ENCODE data around the gene EDIL3.

GRCh38 chr5:84274585-84275468 is 109.9 kb downstream of the EDIL3 start:
- TF ChIP-seq REST (IDR thresholded peaks at IDR 0.05; ENCODE audit: insufficient read depth in 1 of 2, low read depth in 2 of 2, low read length in 2 of 2) (no peak), POLR2AphosphoS5 (IDR thresholded peaks at IDR 0.05; ENCODE audit: low read depth, low read length) (no peak), SIN3A (IDR thresholded peaks at IDR 0.05; ENCODE audit: borderline replicate concordance, insufficient read depth, low read length) (no peak)

Data from PFSK-1 (cell line).